Endothelial cell of umbilical vein (primary cell): Measurements from ENCODE around the gene UBL5.

Experiments used
- EZH2 ChIP-seq: IDR thresholded peaks from 2 replicates; pipeline ENCODE4 v1.6.1; 2012; ENCODE audit warnings: borderline replicate concordance, low read depth, mild to moderate bottlenecking, moderate library complexity, low read length, inconsistent platforms; ENCODE audit not compliant: severe bottlenecking
- FOS ChIP-seq: IDR thresholded peaks from 2 replicates; pipeline ENCODE4 v1.6.1; 2011; ENCODE audit warnings: mild to moderate bottlenecking, low read length, moderate library complexity, borderline replicate concordance; ENCODE audit not compliant: insufficient read depth
- GATA2 ChIP-seq: IDR thresholded peaks from 2 replicates; pipeline ENCODE4 v1.7.0; 2011; ENCODE audit warnings: low read depth, mild to moderate bottlenecking, moderate library complexity, mixed read lengths, low read length; ENCODE audit not compliant: insufficient read length, insufficient read depth
- JUN ChIP-seq: IDR thresholded peaks from 2 replicates; pipeline ENCODE4 v1.6.1; 2011; ENCODE audit warnings: borderline replicate concordance, low read depth; ENCODE audit not compliant: insufficient read length, insufficient read depth
- MYC ChIP-seq: IDR thresholded peaks from one replicate; pipeline ENCODE4 v1.6.1; 2011; ENCODE audit warnings: mild to moderate bottlenecking, low read depth, low read length
- POLR2A ChIP-seq: IDR thresholded peaks from 2 replicates; pipeline ENCODE4 v1.6.1; 2012; ENCODE audit warnings: low read depth, mild to moderate bottlenecking, control low read depth, low read length
- POLR2AphosphoS5 ChIP-seq: IDR thresholded peaks from 2 replicates; pipeline ENCODE4 v1.6.1; 2012; ENCODE audit warnings: low read depth, mild to moderate bottlenecking, control low read depth, low read length, moderate library complexity; ENCODE audit not compliant: insufficient read depth
- TF ChIP-seq, protein P1 (sequence below), 2 donors: IDR thresholded peaks; 1 replicate in 1 of 2; 2 replicates in 1 of 2; pipeline ENCODE4 v1.5.1; 2011; ENCODE audit warnings: low read length in 2 of 2, mild to moderate bottlenecking in 2 of 2, moderate library complexity in 2 of 2, control low read depth in 1 of 2, inconsistent platforms in 1 of 2, low read depth in 1 of 2; ENCODE audit not compliant: insufficient read depth in 1 of 2; ENCODE audit errors: extremely low read depth in 1 of 2
- TF ChIP-seq, protein P2 (sequence below): IDR thresholded peaks from 2 replicates; pipeline ENCODE4 v1.6.1; 2011; ENCODE audit not compliant: insufficient read depth, insufficient read length

DNA sequence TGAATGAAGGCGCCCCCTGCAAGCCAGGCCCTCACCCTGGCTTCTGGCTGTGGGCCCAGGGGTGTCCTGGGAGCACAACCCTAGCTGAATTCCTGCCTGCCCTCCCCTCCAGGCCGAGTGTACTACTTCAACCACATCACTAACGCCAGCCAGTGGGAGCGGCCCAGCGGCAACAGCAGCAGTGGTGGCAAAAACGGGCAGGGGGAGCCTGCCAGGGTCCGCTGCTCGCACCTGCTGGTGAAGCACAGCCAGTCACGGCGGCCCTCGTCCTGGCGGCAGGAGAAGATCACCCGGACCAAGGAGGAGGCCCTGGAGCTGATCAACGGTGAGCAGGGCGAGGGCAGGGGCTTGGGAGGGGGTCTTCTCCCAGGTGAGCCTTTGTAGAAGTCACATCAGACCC lies 10.6 kb downstream of the UBL5 start:
- no peak for TF ChIP-seq EZH2
- TF ChIP-seq, protein P1, sequence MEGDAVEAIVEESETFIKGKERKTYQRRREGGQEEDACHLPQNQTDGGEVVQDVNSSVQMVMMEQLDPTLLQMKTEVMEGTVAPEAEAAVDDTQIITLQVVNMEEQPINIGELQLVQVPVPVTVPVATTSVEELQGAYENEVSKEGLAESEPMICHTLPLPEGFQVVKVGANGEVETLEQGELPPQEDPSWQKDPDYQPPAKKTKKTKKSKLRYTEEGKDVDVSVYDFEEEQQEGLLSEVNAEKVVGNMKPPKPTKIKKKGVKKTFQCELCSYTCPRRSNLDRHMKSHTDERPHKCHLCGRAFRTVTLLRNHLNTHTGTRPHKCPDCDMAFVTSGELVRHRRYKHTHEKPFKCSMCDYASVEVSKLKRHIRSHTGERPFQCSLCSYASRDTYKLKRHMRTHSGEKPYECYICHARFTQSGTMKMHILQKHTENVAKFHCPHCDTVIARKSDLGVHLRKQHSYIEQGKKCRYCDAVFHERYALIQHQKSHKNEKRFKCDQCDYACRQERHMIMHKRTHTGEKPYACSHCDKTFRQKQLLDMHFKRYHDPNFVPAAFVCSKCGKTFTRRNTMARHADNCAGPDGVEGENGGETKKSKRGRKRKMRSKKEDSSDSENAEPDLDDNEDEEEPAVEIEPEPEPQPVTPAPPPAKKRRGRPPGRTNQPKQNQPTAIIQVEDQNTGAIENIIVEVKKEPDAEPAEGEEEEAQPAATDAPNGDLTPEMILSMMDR (IDR thresholded peaks at IDR 0.05; ENCODE audit: extremely low read depth in 1 of 2, insufficient read depth in 1 of 2, low read depth in 1 of 2, low read length in 2 of 2), result no peak
- TF ChIP-seq POLR2A, result no peak
- no peak for TF ChIP-seq POLR2AphosphoS5
- no peak for TF ChIP-seq GATA2
- TF ChIP-seq MYC, result no peak
- TF ChIP-seq, protein P2, sequence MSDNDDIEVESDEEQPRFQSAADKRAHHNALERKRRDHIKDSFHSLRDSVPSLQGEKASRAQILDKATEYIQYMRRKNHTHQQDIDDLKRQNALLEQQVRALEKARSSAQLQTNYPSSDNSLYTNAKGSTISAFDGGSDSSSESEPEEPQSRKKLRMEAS, result no peak
- TF ChIP-seq FOS, result no peak
- TF ChIP-seq JUN, result no peak
